Glutamatergic neuron (in vitro differentiated cells): Measurements from ENCODE around the gene PRKG1. TPM values are rescaled to one million over a fixed set of nuclear protein-coding genes. Genes with fewer than 3 reads are reported as not detected.

ENCODE experiments used
- DNase-seq: peaks from one replicate; pipeline ENCODE4 v3.0.0; 2022
- H3K27ac Mint-ChIP-seq: one replicate; pipeline ENCODE4 v1.8.0; 2020; ENCODE audit warnings: mild to moderate bottlenecking, mixed read lengths, inconsistent platforms; ENCODE audit not compliant: unreplicated experiment
- H3K27me3 Mint-ChIP-seq: one replicate; pipeline ENCODE4 v1.8.0; 2020; ENCODE audit warnings: mild to moderate bottlenecking, moderate library complexity, mixed read lengths, inconsistent platforms; ENCODE audit not compliant: unreplicated experiment
- H3K36me3 Mint-ChIP-seq: one replicate; pipeline ENCODE4 v1.8.0; 2020; ENCODE audit warnings: mild to moderate bottlenecking, mixed read lengths, inconsistent platforms; ENCODE audit not compliant: unreplicated experiment
- H3K4me1 Mint-ChIP-seq: one replicate; pipeline ENCODE4 v1.8.0; 2020; ENCODE audit warnings: mild to moderate bottlenecking, low read depth, mixed read lengths, inconsistent platforms; ENCODE audit not compliant: unreplicated experiment
- H3K4me3 Mint-ChIP-seq: one replicate; pipeline ENCODE4 v1.8.0; 2020; ENCODE audit warnings: mild to moderate bottlenecking, mixed read lengths, inconsistent platforms; ENCODE audit not compliant: unreplicated experiment
- H3K9me3 Mint-ChIP-seq: one replicate; pipeline ENCODE4 v1.8.0; 2020; ENCODE audit warnings: mild to moderate bottlenecking, moderate library complexity, mixed read lengths, inconsistent platforms; ENCODE audit not compliant: unreplicated experiment
- total RNA-seq: library from RNA; stranded (reverse); fragmentation: NEBNext Ultra II Directional; extraction: Animal tissue kit (Norgen Biotek cat#: 25700); gene quantifications from one replicate; pipeline ENCODE4 v1.2.1, GENCODE V29; 2021; ENCODE audit not compliant: unreplicated experiment
- TF ChIP-seq, protein P1 (sequence below): fragments of 200-600 bp; sonication (generic); IDR thresholded peaks from one replicate; pipeline ENCODE4 v1.5.0; 2021; ENCODE audit not compliant: partially characterized antibody, unreplicated experiment

PRKG1 gene
- total RNA-seq, 1 donor from 2014 or later = 52.7 TPM

DNA sequence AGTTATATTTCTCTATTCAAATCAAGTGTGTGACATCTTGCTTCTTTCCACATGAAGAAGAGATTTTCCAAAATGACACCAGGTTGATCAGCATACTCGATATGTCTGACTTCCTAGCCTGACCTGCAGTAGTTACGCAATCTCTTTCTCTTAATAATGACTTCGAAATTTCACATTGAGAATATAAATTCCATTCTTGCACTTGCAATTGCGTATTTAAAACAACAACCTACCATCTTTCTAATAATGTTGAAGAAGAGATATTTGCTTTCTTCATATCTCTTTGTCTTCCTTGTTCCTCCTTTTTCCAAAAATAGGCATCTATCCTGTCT, 348.8 kb downstream of the PRKG1 start:
- Mint-ChIP-seq H3K9me3 (peaks cover 2% of the 10 kb centered on the region), H3K27me3 (peaks cover 2% of the 10 kb centered on the region), H3K4me1 (peaks cover 11% of the 10 kb centered on the region), H3K27ac (no peak overlapping the region), H3K4me3 (no peak overlapping the region), H3K36me3 (no peaks in the 10 kb centered on the region)
- no peak for DNase-seq
- TF ChIP-seq, protein P1, sequence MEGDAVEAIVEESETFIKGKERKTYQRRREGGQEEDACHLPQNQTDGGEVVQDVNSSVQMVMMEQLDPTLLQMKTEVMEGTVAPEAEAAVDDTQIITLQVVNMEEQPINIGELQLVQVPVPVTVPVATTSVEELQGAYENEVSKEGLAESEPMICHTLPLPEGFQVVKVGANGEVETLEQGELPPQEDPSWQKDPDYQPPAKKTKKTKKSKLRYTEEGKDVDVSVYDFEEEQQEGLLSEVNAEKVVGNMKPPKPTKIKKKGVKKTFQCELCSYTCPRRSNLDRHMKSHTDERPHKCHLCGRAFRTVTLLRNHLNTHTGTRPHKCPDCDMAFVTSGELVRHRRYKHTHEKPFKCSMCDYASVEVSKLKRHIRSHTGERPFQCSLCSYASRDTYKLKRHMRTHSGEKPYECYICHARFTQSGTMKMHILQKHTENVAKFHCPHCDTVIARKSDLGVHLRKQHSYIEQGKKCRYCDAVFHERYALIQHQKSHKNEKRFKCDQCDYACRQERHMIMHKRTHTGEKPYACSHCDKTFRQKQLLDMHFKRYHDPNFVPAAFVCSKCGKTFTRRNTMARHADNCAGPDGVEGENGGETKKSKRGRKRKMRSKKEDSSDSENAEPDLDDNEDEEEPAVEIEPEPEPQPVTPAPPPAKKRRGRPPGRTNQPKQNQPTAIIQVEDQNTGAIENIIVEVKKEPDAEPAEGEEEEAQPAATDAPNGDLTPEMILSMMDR = no peak

DNA sequence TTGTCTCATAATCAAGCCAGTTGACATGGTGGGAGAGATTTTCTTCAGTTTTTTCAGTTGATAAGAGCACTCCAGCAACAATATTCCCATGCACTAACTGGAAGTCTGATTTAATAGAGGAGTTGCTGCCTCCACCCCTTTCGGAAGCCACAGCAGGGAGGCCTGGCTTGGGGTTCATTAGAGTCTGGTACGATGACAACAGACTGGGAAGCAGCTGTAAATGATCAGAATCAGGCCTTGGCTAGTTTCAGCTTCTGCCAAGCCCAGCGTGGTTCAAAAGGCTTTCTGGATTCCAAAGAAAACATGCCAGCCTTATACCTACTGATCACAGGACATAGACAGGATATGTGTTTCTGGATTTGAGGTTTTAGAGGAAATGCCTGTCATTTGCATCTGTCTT, 351.1 kb downstream of the PRKG1 start:
- Mint-ChIP-seq H3K36me3 (no peaks in the 10 kb centered on the region), H3K27me3 (peaks cover 2% of the 10 kb centered on the region), H3K27ac (peak overlapping the region; percentile 11), H3K9me3 (no peaks in the 10 kb centered on the region), H3K4me1 (peaks cover 11% of the 10 kb centered on the region), H3K4me3 (no peak overlapping the region)
- TF ChIP-seq, protein P1 = no peak
- DNase-seq = peak; percentile 26

DNA sequence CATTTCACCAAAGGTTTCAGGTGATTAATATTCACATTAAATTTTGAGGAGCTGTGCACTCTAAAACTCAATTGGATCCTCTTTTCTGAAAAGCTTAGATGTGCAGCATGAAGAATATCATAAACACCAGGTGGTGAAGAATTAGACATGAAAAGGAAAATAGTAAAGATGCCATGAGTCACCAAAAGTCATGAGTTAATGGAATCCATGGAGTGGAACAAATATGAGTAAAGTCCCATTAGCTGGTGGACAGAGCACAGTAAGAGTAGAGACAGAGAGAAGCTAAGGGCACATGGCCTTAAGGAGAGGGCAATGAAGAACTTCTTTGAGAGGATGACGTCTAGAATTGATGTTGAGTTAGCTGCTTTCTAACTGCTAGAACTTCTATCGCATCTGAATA, 353.5 kb downstream of the PRKG1 start:
- TF ChIP-seq, protein P1 = no peak
- DNase-seq = no peak
- Mint-ChIP-seq H3K4me3 (no peak overlapping the region), H3K4me1 (peaks cover 15% of the 10 kb centered on the region), H3K9me3 (no peaks in the 10 kb centered on the region), H3K27me3 (peaks cover 3% of the 10 kb centered on the region), H3K36me3 (no peaks in the 10 kb centered on the region), H3K27ac (no peak overlapping the region)

DNA sequence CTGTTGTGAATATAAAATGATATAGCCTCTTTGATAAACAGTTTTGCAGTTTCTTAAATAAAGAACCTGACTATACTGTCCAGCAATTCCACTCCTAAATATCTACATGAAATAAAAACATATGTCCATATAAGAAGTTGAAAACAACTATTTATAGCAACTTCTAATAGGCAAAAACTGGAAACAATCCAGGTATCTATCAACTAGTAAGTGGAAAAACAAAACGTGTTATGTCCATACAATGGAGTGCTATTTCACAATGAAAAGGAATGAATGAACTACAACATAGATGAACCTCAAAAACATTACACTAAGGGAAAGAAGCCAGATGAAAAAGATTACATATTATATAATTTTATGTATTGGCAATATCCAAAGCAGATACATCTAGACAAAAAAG, 356.2 kb downstream of the PRKG1 start:
- Mint-ChIP-seq H3K27ac (no peak overlapping the region), H3K4me3 (no peak overlapping the region), H3K36me3 (no peaks in the 10 kb centered on the region), H3K9me3 (no peaks in the 10 kb centered on the region), H3K27me3 (peaks cover 3% of the 10 kb centered on the region), H3K4me1 (peaks cover 8% of the 10 kb centered on the region)
- DNase-seq = no peak
- TF ChIP-seq, protein P1 = no peak

DNA sequence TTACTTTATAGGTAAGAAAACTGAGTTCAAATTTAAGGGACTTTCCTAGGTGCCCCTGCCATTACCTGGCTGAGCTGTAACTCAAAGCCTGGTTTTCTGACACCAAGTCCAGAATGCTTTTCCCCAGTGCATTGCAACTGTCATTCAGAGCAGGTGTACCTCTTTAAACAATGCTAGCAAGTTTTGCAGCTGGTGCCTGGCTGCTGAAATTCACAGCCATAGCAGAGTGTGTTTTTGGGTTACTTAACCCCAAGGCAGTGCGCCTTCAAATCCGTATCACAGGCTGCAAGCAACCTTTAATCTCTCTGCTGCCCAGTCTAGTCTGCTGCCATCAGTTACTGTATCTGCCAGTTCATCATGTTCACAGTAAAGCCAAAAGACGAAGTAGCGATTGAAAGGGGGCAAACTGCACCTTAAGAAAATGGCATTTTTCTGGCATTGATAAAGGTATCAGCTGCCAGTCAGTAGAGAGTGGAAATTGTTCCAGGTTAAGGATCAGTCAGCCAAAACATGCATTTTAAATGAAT, 359.7 kb downstream of the PRKG1 start:
- Mint-ChIP-seq H3K27ac (no peak overlapping the region), H3K4me1 (peaks cover 8% of the 10 kb centered on the region), H3K36me3 (no peaks in the 10 kb centered on the region), H3K27me3 (peaks cover 3% of the 10 kb centered on the region), H3K4me3 (no peak overlapping the region), H3K9me3 (no peaks in the 10 kb centered on the region)
- TF ChIP-seq, protein P1 = no peak
- DNase-seq = no peak
